Trophoblast cell (in vitro differentiated cells and primary cell): ENCODE data around the gene LILRB5.
"Not testable (repeated sequence)": the region's sequence is repeated elsewhere in the genome, so short reads cannot be mapped to it uniquely, and the experiment has no call there.

ENCODE experiments used
- DNase-seq, 2 donors: peaks; one replicate each; pipeline ENCODE4 v3.0.0-alpha.2; 2016
- H2AFZ ChIP-seq: 2 replicates; pipeline ENCODE4 v1.6.1; 2013; ENCODE audit warnings: low read length, moderate library complexity, mild to moderate bottlenecking; ENCODE audit not compliant: insufficient read depth, poor library complexity
- H2AK5ac ChIP-seq: 2 replicates; pipeline ENCODE4 v1.6.1; 2013; ENCODE audit warnings: mild to moderate bottlenecking, low read length
- H2BK120ac ChIP-seq: 2 replicates; pipeline ENCODE4 v1.6.1; 2013; ENCODE audit warnings: low read length, mild to moderate bottlenecking, moderate library complexity; ENCODE audit not compliant: insufficient read depth, poor library complexity
- H2BK12ac ChIP-seq: 2 replicates; pipeline ENCODE4 v1.6.1; 2013; ENCODE audit warnings: mild to moderate bottlenecking, low read length, moderate library complexity
- H2BK5ac ChIP-seq: 2 replicates; pipeline ENCODE4 v1.6.1; 2013; ENCODE audit warnings: low read length, low read depth, moderate library complexity, mild to moderate bottlenecking; ENCODE audit not compliant: poor library complexity
- H3K14ac ChIP-seq: 2 replicates; pipeline ENCODE4 v1.6.1; 2013; ENCODE audit warnings: mild to moderate bottlenecking, low read length
- H3K18ac ChIP-seq: 2 replicates; pipeline ENCODE4 v1.6.1; 2013; ENCODE audit warnings: mild to moderate bottlenecking, low read length
- H3K23ac ChIP-seq: 2 replicates; pipeline ENCODE4 v1.6.1; 2013; ENCODE audit warnings: low read length
- H3K27ac ChIP-seq: 2 replicates; pipeline ENCODE4 v1.5.1; 2013; ENCODE audit warnings: low read depth, mild to moderate bottlenecking, inconsistent platforms, low read length, moderate library complexity
- H3K27me3 ChIP-seq: 2 replicates; pipeline ENCODE4 v1.6.1; 2013; ENCODE audit warnings: inconsistent platforms, mild to moderate bottlenecking, low read length, moderate library complexity; ENCODE audit not compliant: insufficient read depth
- H3K36me3 ChIP-seq, 2 experiments: 1 replicate in 1 of 2; 2 replicates in 1 of 2; pipeline ENCODE4 v1.6.1; 2013; ENCODE audit warnings: low read length in 2 of 2, mild to moderate bottlenecking in 2 of 2, moderate library complexity in 1 of 2; ENCODE audit not compliant: insufficient read depth in 2 of 2, control insufficient read depth in 1 of 2
- H3K4ac ChIP-seq: 2 replicates; pipeline ENCODE4 v1.6.1; 2013; ENCODE audit warnings: low read depth, mild to moderate bottlenecking, low read length, moderate library complexity
- H3K4me1 ChIP-seq, 2 experiments: 1 replicate in 1 of 2; 2 replicates in 1 of 2; pipeline ENCODE4 v1.6.1; 2013; ENCODE audit warnings: low read length in 2 of 2, mild to moderate bottlenecking in 2 of 2, moderate library complexity in 1 of 2; ENCODE audit not compliant: insufficient read depth in 2 of 2, control insufficient read depth in 1 of 2
- H3K4me2 ChIP-seq: 2 replicates; pipeline ENCODE4 v1.6.1; 2013; ENCODE audit warnings: inconsistent platforms, mild to moderate bottlenecking, low read length, moderate library complexity
- H3K4me3 ChIP-seq: 2 replicates; pipeline ENCODE4 v1.5.1; 2013; ENCODE audit warnings: mild to moderate bottlenecking, low read depth, low read length, inconsistent platforms
- H3K79me1 ChIP-seq: one replicate; pipeline ENCODE4 v1.6.1; 2013; ENCODE audit warnings: low read length
- H3K79me2 ChIP-seq: 2 replicates; pipeline ENCODE4 v1.6.1; 2013; ENCODE audit warnings: low read length, mild to moderate bottlenecking; ENCODE audit not compliant: control insufficient read depth, insufficient read depth, poor library complexity
- H3K9ac ChIP-seq: 2 replicates; pipeline ENCODE4 v1.6.1; 2013; ENCODE audit warnings: mild to moderate bottlenecking, low read length
- H3K9me3 ChIP-seq: 2 replicates; pipeline ENCODE4 v1.6.1; 2013; ENCODE audit warnings: low read depth, mild to moderate bottlenecking, control low read depth, inconsistent platforms, low read length; ENCODE audit not compliant: insufficient read depth
- H4K12ac ChIP-seq: 2 replicates; pipeline ENCODE4 v1.6.1; 2013; ENCODE audit warnings: low read depth, mild to moderate bottlenecking, low read length, moderate library complexity
- H4K8ac ChIP-seq: 2 replicates; pipeline ENCODE4 v1.6.1; 2013; ENCODE audit warnings: low read depth, mild to moderate bottlenecking, low read length, moderate library complexity
- H4K91ac ChIP-seq: one replicate; pipeline ENCODE4 v1.6.1; 2013; ENCODE audit warnings: low read depth, mild to moderate bottlenecking, low read length, moderate library complexity
- WGBS: extraction: QIAGEN DNeasy Blood & Tissue Kit; methylation state at CpG from one replicate; pipeline ENCODE4 v1.1.7; 2013; ENCODE audit warnings: missing lambda C conversion rate; ENCODE audit not compliant: insufficient read length, insufficient coverage; ENCODE audit errors: extremely low coverage; 5-methylcytosine and 5-hydroxymethylcytosine counted together

Gene LILRB5

DNA sequence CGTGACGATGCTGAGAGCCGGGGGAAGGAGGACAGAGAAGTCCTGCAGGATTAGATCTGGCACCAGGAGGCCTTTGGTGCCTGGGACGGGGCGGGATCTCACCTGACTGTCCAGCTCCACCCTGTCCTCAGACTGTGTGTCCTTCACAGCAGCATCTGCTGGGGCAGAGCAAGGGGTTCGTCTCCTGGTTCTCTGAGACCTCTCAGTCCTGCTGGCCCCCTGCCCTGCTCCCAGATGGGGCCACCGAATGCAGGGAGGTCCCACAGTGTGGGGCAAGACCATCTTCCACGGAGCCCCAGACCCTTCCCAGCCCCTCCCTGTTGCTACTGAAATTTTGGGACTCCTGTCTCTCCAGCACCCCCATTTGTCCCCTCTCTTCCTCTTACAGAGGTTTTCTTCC is 38.8 kb downstream of the LILRB5 start:
- Histone ChIP-seq H2BK120ac (no peak overlapping the region), H3K4ac (no peak overlapping the region), H3K4me2 (no peak overlapping the region), H2BK5ac (no peak overlapping the region), H2AK5ac (no peak overlapping the region), H3K4me1 (peaks cover 11% of the 10 kb centered on the region in 2 experiments), H3K9ac (peak overlapping the region; percentile 50), H4K8ac (no peak overlapping the region), H3K79me1 (no peaks in the 10 kb centered on the region), H3K14ac (no peak overlapping the region), H3K23ac (no peak overlapping the region), H4K12ac (no peak overlapping the region), H2AFZ (no peak overlapping the region), H4K91ac (no peak overlapping the region), H3K27me3 (no peaks in the 10 kb centered on the region), H3K27ac (no peak overlapping the region), H3K18ac (no peak overlapping the region), H3K9me3 (no peaks in the 10 kb centered on the region), H3K4me3 (no peak overlapping the region), H3K36me3 (peaks cover 6 to 7% of the 10 kb centered on the region in 2 experiments), H3K79me2 (no peaks in the 10 kb centered on the region), H2BK12ac (no peak overlapping the region)
- WGBS, result no CpG with 5 or more reads among the region's 8 CpGs
- DNase-seq, result no peak

DNA sequence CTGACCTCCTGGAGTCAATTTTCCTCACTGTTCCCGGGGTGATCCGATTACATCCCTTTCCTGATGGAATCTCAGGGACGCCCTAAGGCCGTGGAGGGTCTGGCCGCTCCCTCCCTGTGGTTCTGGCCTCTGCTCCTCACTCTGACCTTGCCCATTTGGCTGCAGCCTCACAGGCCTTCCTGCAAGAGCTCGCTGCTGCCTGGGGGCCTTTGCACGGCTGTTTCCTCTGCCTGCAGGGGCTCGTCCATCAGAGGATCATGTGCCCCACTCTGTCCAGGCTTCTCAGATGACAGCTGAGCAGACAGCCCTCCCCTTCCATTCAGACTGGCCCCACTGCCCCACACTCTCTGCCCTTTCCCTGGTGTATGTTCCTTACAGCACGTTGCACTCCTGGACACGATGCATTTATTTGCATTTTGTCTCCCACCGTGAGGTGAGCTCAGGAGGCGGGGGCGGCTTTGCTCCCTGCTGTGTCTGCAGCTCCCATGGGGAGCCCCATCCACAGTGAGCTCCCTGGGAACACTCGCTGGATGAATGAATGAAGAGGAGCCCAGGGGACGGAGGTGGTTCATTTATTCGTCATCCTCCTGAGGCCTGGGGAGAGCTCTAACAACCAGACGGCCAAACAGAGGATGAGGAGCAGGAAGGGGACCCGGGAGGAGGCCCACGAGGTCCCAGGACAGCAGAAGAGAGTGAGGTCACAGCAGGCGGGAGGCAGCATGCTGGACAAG is 39.4 kb downstream of the LILRB5 start:
- H3K4me3 ChIP-seq, H2AK5ac ChIP-seq, H3K9me3 ChIP-seq, H2BK120ac ChIP-seq, H3K4me2 ChIP-seq, H3K27me3 ChIP-seq, DNase-seq, H2AFZ ChIP-seq, H3K14ac ChIP-seq, H2BK5ac ChIP-seq, H3K23ac ChIP-seq, H3K27ac ChIP-seq, H3K4ac ChIP-seq, H4K12ac ChIP-seq, H3K79me1 ChIP-seq, H3K36me3 ChIP-seq, H2BK12ac ChIP-seq, H4K8ac ChIP-seq, H3K18ac ChIP-seq, H3K79me2 ChIP-seq, H4K91ac ChIP-seq: not testable (repeated sequence)
- no CpG with 5 or more reads among the region's 20 CpGs for WGBS
- Histone ChIP-seq H3K9ac (peak overlapping the region; percentile 4), H3K4me1 (peaks cover 11% of the 10 kb centered on the region in 2 experiments)

DNA sequence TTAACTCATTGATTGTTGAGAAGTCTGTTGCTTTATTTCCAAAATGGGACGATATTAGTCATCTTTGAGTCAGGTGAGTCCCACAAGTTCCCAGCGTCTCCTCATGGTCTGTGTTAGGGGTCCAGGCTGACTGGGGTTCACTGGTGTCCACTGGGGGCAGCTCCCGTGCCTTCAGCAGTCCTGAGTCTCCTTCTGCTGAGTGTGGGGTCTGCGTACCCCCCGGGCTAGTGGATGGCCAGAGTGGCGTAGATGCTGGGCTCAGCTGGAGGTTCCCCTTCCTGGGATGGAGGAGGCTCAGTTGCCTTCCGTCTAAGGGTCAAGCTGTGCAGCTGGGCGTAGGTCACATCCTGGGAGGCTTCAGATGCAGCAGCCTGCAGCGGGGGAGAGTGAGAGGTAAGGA is 40.2 kb downstream of the LILRB5 start:
- no peaks in the 10 kb centered on the region for H3K27me3 ChIP-seq
- no peaks in the 10 kb centered on the region for H3K79me1 ChIP-seq
- H3K4ac ChIP-seq, result no peak overlapping the region
- H3K27ac ChIP-seq, result peak overlapping the region; percentile 13
- no peak overlapping the region for H3K4me3 ChIP-seq
- H3K9ac ChIP-seq, result no peak overlapping the region
- no peak overlapping the region for H3K14ac ChIP-seq
- no peak overlapping the region for H2BK120ac ChIP-seq
- H3K4me1 ChIP-seq, result peaks cover 11% of the 10 kb centered on the region in 2 experiments
- H3K36me3 ChIP-seq, result peaks cover 6 to 7% of the 10 kb centered on the region in 2 experiments
- H2AFZ ChIP-seq, result no peak overlapping the region
- no peak overlapping the region for H4K91ac ChIP-seq
- H4K8ac ChIP-seq, result no peak overlapping the region
- no peak overlapping the region for H3K18ac ChIP-seq
- no peak overlapping the region for H2BK12ac ChIP-seq
- no peak overlapping the region for H3K4me2 ChIP-seq
- no peak overlapping the region for H2AK5ac ChIP-seq
- H3K9me3 ChIP-seq, result no peaks in the 10 kb centered on the region
- H3K23ac ChIP-seq, result no peak overlapping the region
- H2BK5ac ChIP-seq, result peak overlapping the region; percentile 19
- no peak overlapping the region for H4K12ac ChIP-seq
- no peaks in the 10 kb centered on the region for H3K79me2 ChIP-seq
- no peak for DNase-seq
- no CpG with 5 or more reads among the region's 9 CpGs for WGBS

DNA sequence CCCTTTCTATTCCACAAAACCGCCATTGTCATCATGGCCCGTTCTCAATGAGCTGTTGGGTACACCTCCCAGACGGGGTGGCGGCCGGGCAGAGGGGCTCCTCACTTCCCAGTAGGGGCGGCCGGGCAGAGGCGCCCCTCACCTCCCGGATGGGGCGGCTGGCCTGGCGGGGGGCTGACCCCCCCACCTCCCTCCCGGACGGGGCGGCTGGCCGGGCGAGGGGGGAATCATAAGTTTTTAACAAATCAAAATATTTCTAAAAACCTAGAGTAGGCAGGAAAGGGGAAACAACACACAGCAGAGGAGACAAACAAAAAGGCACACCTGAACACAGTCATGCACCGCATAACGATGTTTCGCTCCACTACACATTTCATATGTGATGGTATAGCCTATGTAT is 42.3 kb downstream of the LILRB5 start:
- H3K36me3 ChIP-seq, result peaks cover 8 to 19% of the 10 kb centered on the region in 2 experiments
- DNase-seq, H2BK120ac ChIP-seq, H4K8ac ChIP-seq, H3K4me3 ChIP-seq, H3K79me1 ChIP-seq, H3K9ac ChIP-seq, H2BK5ac ChIP-seq, H3K4ac ChIP-seq, H3K27me3 ChIP-seq, H3K14ac ChIP-seq, H4K12ac ChIP-seq, H3K4me2 ChIP-seq, H3K79me2 ChIP-seq, H4K91ac ChIP-seq, H2BK12ac ChIP-seq, H3K9me3 ChIP-seq, H3K27ac ChIP-seq, H2AK5ac ChIP-seq, H3K23ac ChIP-seq, H2AFZ ChIP-seq, H3K18ac ChIP-seq: not testable (repeated sequence)
- peaks cover 11 to 13% of the 10 kb centered on the region in 2 experiments for H3K4me1 ChIP-seq
- no CpG with 5 or more reads among the region's 19 CpGs for WGBS
